GM12878 (cell line): ENCODE data around the gene OGDHL. TPM values are rescaled to one million over a fixed set of nuclear protein-coding genes. Genes with fewer than 3 reads are reported as not detected.

ENCODE experiments used
- ATAC-seq: fragments of 200-7000 bp; cut with Tn5 transposase; 3 replicates; pipeline ENCODE4 v1.9.1; 2020; ENCODE audit warnings: mild to moderate bottlenecking, moderate library complexity
- BruUV-seq: library from RNA; stranded (reverse); fragments of 400-500 nt; replicated peaks from 2 replicates; lab custom pipeline; 2021; lab: Mats Ljungman, UMichigan
- CTCF ChIA-PET: fragments of 300-600 bp; sonication (Branson Sonifier 250); formaldehyde crosslinking; extraction: SDS; loops from one replicate; lab custom pipeline; 2021; ENCODE audit warnings: inconsistent platforms; lab: Yijun Ruan, JAX
- POLR2A ChIA-PET: fragments of 350-600 bp; formaldehyde crosslinking; extraction: SDS; loops from one replicate; lab custom pipeline; 2021; ENCODE audit warnings: inconsistent platforms; lab: Charles Lee
- RAD21 ChIA-PET: fragments of 300-600 bp; sonication (Branson Sonifier 250); formaldehyde crosslinking; loops from one replicate; lab custom pipeline; 2023; ENCODE audit warnings: antibody characterized with exemption; ENCODE audit not compliant: unreplicated experiment; lab: Charles Lee
- SMC1A ChIA-PET: fragments of 300-600 bp; sonication (Branson Sonifier 250); formaldehyde crosslinking; loops from one replicate; lab custom pipeline; 2023; ENCODE audit not compliant: unreplicated experiment, uncharacterized antibody; lab: Charles Lee
- DNase-seq: peaks from one replicate; pipeline ENCODE4 v3.0.0-alpha.2; 2011; ENCODE audit warnings: low read depth, low spot score
- FAIRE-seq: peaks from 3 replicates; lab custom pipeline; 2011; peaks lifted over from hg19 to GRCh38; lab: Jason Lieb, UNC
- H2AFZ ChIP-seq: 2 replicates; pipeline ENCODE4 v1.6.0; 2011; ENCODE audit warnings: low read depth, low read length, control low read depth; ENCODE audit not compliant: control insufficient read depth
- H3K27ac ChIP-seq: 2 replicates; pipeline ENCODE4 v1.5.1; 2011; ENCODE audit warnings: control low read depth; ENCODE audit not compliant: control insufficient read depth, insufficient read depth
- H3K27me3 ChIP-seq, 2 experiments: replicated peaks in 1 of 2; 2 replicates each; pipeline versions ENCODE4 v1.6.0 to v1.6.1; 2011; ENCODE audit warnings: low read length in 1 of 2; ENCODE audit not compliant: control insufficient read depth in 2 of 2, insufficient read depth in 2 of 2
- H3K36me3 ChIP-seq, 2 experiments: 2 replicates each; pipeline ENCODE4 v1.5.1; 2011; ENCODE audit warnings: low read length in 1 of 2; ENCODE audit not compliant: control insufficient read depth in 2 of 2, insufficient read depth in 2 of 2
- H3K4me1 ChIP-seq: 2 replicates; pipeline ENCODE4 v1.6.1; 2011; ENCODE audit warnings: mild to moderate bottlenecking, low read length, moderate library complexity, mixed read lengths; ENCODE audit not compliant: control insufficient read depth, insufficient read depth
- H3K4me2 ChIP-seq: 2 replicates; pipeline ENCODE4 v1.6.0; 2011; ENCODE audit warnings: control low read depth; ENCODE audit not compliant: control insufficient read depth, insufficient read depth
- H3K4me3 ChIP-seq: fragments of 200-600 bp; sonication (generic); 2 replicates; pipeline ENCODE4 v1.5.1; 2016
- H3K79me2 ChIP-seq: 2 replicates; pipeline ENCODE4 v1.6.0; 2011; ENCODE audit warnings: low read length; ENCODE audit not compliant: control insufficient read depth, insufficient read depth
- H3K9ac ChIP-seq: 2 replicates; pipeline ENCODE4 v1.8.0; 2011; ENCODE audit warnings: low read length, control low read depth, mixed read lengths; ENCODE audit not compliant: control insufficient read depth, insufficient read depth
- H3K9me3 ChIP-seq: replicated peaks from 3 replicates; pipeline ENCODE4 v1.5.1; 2011; ENCODE audit warnings: mild to moderate bottlenecking, low read length; ENCODE audit not compliant: control insufficient read depth, insufficient read depth
- H4K20me1 ChIP-seq: 2 replicates; pipeline ENCODE4 v1.6.0; 2011; ENCODE audit not compliant: control insufficient read depth, insufficient read depth
- CREB1 ChIP-seq: IDR thresholded peaks from 2 replicates; pipeline ENCODE4 v1.6.1; 2012; ENCODE audit warnings: low read depth, mild to moderate bottlenecking, inconsistent platforms
- FOXK2 ChIP-seq: fragments of 450-650 bp; IDR thresholded peaks from 2 replicates; pipeline ENCODE4 v1.6.1; 2017; ENCODE audit warnings: mild to moderate bottlenecking, moderate library complexity
- KAT2A ChIP-seq: conservative IDR thresholded peaks from 2 replicates; pipeline ENCODE4 v1.6.1; 2011; ENCODE audit warnings: low read depth, low read length; ENCODE audit not compliant: control insufficient read depth
- NR2C2 ChIP-seq: IDR thresholded peaks from 2 replicates; pipeline ENCODE4 v1.6.1; 2011; ENCODE audit warnings: borderline replicate concordance, low read depth; ENCODE audit not compliant: control insufficient read depth, insufficient read length
- NR2F1 ChIP-seq: fragments of 450-650 bp; conservative IDR thresholded peaks from 2 replicates; pipeline ENCODE4 v1.6.1; 2017; ENCODE audit warnings: mild to moderate bottlenecking
- SMAD5 ChIP-seq: IDR thresholded peaks from 2 replicates; pipeline ENCODE4 v1.6.1; 2016; ENCODE audit warnings: antibody characterized with exemption, low read depth
- WGBS: methylation state at CpG from one replicate; pipeline ENCODE4 v1.1.6; 2016; ENCODE audit warnings: low lambda C conversion rate; ENCODE audit not compliant: insufficient replicate concordance, insufficient coverage; ENCODE audit errors: missing lambda C conversion rate; 5-methylcytosine and 5-hydroxymethylcytosine counted together
- in situ Hi-C: fragments of 300-500 bp; cut with MboI; formaldehyde crosslinking; loops from 9 replicates; pipeline ENCODE4 v1.14.3; 2018; ENCODE audit warnings: mixed read lengths
- intact Hi-C: fragments of 100-400 bp; cut with micrococcal nuclease; formaldehyde crosslinking; loops from one replicate; pipeline ENCODE4 v1.14.2; 2022; ENCODE audit not compliant: unreplicated experiment
- polyA plus RNA-seq, 11 experiments: library from polyadenylated mRNA; depleted of rRNA in 4 of 11; unstranded in 6 of 11; stranded (reverse) in 5 of 11; fragments of >200 nt; fragmentation: Nextera tagmentation in 4 of 11; fragmentation: Illumina TruSeq in 1 of 11; extraction: Ambion mirVana in 4 of 11; extraction: Trizol in 1 of 11; gene quantifications; 1 replicate in 1 of 11; 2 replicates in 10 of 11; pipeline versions ENCODE4 v1.2.1 to v1.2.3, GENCODE V29; 2011 to 2016; ENCODE audit warnings: inconsistent platforms in 2 of 11, missing spikeins in 2 of 11, low read depth in 1 of 11
- total RNA-seq, 4 experiments: library from RNA; depleted of rRNA in 3 of 4; stranded (reverse); fragments of >200 nt in 3 of 4; fragmentation: Illumina TruSeq in 1 of 4; extraction: Trizol in 1 of 4; gene quantifications; 2 replicates each; pipeline versions ENCODE4 v1.2.1 to v1.2.3, GENCODE V29; 2013 to 2021
- TF ChIP-seq, protein P1 (sequence below): fragments of 450-650 bp; IDR thresholded peaks from 2 replicates; pipeline ENCODE4 v1.6.1; 2017; ENCODE audit warnings: mild to moderate bottlenecking, moderate library complexity
- TF ChIP-seq, protein P2 (sequence below): fragments of 450-650 bp; IDR thresholded peaks from 2 replicates; pipeline ENCODE4 v1.6.1; 2017; ENCODE audit warnings: mild to moderate bottlenecking, low read depth, inconsistent platforms; ENCODE audit not compliant: poor library complexity, severe bottlenecking
- TF ChIP-seq, protein P3 (sequence below): fragments of 450-650 bp; IDR thresholded peaks from 2 replicates; pipeline ENCODE4 v1.6.1; 2018; ENCODE audit warnings: mild to moderate bottlenecking, low read depth, moderate library complexity; ENCODE audit not compliant: partially characterized antibody
- TF ChIP-seq, protein P4 (sequence below): fragments of 450-650 bp; IDR thresholded peaks from 2 replicates; pipeline ENCODE4 v1.6.1; 2017; ENCODE audit warnings: antibody characterized with exemption, mild to moderate bottlenecking, moderate library complexity
- TF ChIP-seq, protein P5 (sequence below): IDR thresholded peaks from 2 replicates; pipeline ENCODE4 v1.6.1; 2011; ENCODE audit warnings: low read depth, mild to moderate bottlenecking, low read length, moderate library complexity, borderline replicate concordance; ENCODE audit errors: extremely low read depth

OGDHL gene
- total and polyA plus RNA-seq, 10 of the 15 experiments (the other 5 are each of a cell fraction or from before 2014, with no cell fraction given) = 0.02 to 13.3 (median 0.34) TPM

DNA sequence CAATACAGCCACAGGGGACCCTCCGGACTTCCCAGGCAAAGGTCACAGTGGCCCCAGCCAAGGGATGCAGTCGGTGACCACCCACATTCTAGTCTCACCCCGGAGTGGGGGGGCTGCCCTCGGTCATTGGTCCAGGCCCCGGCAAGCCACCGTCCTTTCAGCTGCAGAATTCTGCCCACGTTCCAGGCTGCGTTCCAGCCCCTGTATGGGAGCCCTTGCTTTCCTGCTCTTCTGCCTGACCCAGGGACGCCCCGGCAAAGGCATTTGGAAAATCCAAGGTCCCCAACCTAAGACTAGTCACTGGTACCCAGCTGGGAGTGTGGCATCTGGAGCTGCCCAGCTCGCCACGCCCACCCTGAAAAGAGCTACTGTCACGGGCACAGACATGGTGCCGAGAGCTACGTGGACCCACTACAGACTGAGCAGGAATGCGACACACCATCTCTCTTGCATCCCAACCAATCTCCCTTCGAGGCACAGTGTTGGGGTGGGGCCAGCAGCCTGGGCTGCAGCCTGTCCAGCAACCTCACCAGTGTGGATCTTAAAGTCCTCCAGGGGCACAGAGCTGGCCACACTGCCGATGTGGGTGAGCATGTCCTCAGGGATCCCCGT is 18.6 kb downstream of the OGDHL start:
- DNase-seq = no peak
- no peak for FAIRE-seq
- Histone ChIP-seq H3K9ac (no peak overlapping the region), H3K79me2 (no peaks in the 10 kb centered on the region), H4K20me1 (no peaks in the 10 kb centered on the region), H3K27me3 (no peaks in the 10 kb centered on the region), H3K4me1 (no peaks in the 10 kb centered on the region), H2AFZ (no peak overlapping the region), H3K4me3 (no peak overlapping the region), H3K4me2 (no peak overlapping the region), H3K9me3 (no peaks in the 10 kb centered on the region), H3K36me3 (no peaks in the 10 kb centered on the region), H3K27ac (no peak overlapping the region)
- no TSS peak for BruUV-seq
- RAD21 ChIA-PET = no interaction called here
- SMC1A ChIA-PET = no interaction called here
- no peak for ATAC-seq
- intact Hi-C loops (no loop called here), in situ Hi-C loops (no loop called here)
- 53% methylated on average over 19 of the region's 19 CpGs for WGBS
- POLR2A ChIA-PET = no interaction called here
- CTCF ChIA-PET = no interaction called here
- TF ChIP-seq KAT2A (no peak), FOXK2 (no peak), NR2C2 (no peak), CREB1 (no peak), NR2F1 (no peak), SMAD5 (no peak)
- TF ChIP-seq, protein P1, sequence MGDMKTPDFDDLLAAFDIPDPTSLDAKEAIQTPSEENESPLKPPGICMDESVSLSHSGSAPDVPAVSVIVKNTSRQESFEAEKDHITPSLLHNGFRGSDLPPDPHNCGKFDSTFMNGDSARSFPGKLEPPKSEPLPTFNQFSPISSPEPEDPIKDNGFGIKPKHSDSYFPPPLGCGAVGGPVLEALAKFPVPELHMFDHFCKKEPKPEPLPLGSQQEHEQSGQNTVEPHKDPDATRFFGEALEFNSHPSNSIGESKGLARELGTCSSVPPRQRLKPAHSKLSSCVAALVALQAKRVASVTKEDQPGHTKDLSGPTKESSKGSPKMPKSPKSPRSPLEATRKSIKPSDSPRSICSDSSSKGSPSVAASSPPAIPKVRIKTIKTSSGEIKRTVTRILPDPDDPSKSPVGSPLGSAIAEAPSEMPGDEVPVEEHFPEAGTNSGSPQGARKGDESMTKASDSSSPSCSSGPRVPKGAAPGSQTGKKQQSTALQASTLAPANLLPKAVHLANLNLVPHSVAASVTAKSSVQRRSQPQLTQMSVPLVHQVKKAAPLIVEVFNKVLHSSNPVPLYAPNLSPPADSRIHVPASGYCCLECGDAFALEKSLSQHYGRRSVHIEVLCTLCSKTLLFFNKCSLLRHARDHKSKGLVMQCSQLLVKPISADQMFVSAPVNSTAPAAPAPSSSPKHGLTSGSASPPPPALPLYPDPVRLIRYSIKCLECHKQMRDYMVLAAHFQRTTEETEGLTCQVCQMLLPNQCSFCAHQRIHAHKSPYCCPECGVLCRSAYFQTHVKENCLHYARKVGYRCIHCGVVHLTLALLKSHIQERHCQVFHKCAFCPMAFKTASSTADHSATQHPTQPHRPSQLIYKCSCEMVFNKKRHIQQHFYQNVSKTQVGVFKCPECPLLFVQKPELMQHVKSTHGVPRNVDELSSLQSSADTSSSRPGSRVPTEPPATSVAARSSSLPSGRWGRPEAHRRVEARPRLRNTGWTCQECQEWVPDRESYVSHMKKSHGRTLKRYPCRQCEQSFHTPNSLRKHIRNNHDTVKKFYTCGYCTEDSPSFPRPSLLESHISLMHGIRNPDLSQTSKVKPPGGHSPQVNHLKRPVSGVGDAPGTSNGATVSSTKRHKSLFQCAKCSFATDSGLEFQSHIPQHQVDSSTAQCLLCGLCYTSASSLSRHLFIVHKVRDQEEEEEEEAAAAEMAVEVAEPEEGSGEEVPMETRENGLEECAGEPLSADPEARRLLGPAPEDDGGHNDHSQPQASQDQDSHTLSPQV = no peak
- TF ChIP-seq, protein P2, sequence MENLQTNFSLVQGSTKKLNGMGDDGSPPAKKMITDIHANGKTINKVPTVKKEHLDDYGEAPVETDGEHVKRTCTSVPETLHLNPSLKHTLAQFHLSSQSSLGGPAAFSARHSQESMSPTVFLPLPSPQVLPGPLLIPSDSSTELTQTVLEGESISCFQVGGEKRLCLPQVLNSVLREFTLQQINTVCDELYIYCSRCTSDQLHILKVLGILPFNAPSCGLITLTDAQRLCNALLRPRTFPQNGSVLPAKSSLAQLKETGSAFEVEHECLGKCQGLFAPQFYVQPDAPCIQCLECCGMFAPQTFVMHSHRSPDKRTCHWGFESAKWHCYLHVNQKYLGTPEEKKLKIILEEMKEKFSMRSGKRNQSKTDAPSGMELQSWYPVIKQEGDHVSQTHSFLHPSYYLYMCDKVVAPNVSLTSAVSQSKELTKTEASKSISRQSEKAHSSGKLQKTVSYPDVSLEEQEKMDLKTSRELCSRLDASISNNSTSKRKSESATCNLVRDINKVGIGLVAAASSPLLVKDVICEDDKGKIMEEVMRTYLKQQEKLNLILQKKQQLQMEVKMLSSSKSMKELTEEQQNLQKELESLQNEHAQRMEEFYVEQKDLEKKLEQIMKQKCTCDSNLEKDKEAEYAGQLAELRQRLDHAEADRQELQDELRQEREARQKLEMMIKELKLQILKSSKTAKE = no peak
- TF ChIP-seq, protein P3, sequence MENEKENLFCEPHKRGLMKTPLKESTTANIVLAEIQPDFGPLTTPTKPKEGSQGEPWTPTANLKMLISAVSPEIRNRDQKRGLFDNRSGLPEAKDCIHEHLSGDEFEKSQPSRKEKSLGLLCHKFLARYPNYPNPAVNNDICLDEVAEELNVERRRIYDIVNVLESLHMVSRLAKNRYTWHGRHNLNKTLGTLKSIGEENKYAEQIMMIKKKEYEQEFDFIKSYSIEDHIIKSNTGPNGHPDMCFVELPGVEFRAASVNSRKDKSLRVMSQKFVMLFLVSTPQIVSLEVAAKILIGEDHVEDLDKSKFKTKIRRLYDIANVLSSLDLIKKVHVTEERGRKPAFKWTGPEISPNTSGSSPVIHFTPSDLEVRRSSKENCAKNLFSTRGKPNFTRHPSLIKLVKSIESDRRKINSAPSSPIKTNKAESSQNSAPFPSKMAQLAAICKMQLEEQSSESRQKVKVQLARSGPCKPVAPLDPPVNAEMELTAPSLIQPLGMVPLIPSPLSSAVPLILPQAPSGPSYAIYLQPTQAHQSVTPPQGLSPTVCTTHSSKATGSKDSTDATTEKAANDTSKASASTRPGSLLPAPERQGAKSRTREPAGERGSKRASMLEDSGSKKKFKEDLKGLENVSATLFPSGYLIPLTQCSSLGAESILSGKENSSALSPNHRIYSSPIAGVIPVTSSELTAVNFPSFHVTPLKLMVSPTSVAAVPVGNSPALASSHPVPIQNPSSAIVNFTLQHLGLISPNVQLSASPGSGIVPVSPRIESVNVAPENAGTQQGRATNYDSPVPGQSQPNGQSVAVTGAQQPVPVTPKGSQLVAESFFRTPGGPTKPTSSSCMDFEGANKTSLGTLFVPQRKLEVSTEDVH = no peak
- TF ChIP-seq, protein P4, sequence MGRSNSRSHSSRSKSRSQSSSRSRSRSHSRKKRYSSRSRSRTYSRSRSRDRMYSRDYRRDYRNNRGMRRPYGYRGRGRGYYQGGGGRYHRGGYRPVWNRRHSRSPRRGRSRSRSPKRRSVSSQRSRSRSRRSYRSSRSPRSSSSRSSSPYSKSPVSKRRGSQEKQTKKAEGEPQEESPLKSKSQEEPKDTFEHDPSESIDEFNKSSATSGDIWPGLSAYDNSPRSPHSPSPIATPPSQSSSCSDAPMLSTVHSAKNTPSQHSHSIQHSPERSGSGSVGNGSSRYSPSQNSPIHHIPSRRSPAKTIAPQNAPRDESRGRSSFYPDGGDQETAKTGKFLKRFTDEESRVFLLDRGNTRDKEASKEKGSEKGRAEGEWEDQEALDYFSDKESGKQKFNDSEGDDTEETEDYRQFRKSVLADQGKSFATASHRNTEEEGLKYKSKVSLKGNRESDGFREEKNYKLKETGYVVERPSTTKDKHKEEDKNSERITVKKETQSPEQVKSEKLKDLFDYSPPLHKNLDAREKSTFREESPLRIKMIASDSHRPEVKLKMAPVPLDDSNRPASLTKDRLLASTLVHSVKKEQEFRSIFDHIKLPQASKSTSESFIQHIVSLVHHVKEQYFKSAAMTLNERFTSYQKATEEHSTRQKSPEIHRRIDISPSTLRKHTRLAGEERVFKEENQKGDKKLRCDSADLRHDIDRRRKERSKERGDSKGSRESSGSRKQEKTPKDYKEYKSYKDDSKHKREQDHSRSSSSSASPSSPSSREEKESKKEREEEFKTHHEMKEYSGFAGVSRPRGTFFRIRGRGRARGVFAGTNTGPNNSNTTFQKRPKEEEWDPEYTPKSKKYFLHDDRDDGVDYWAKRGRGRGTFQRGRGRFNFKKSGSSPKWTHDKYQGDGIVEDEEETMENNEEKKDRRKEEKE = no peak
- TF ChIP-seq, protein P5, sequence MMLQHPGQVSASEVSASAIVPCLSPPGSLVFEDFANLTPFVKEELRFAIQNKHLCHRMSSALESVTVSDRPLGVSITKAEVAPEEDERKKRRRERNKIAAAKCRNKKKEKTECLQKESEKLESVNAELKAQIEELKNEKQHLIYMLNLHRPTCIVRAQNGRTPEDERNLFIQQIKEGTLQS = no peak
